HepG2 (cell line): Measurements from ENCODE around the gene DNAJA1. TPM values are rescaled to one million over a fixed set of nuclear protein-coding genes. Genes with fewer than 3 reads are reported as not detected.

Experiments used
- ATAC-seq: fragments of 200-7000 bp; cut with Tn5 transposase; 3 replicates; pipeline ENCODE4 v1.9.1; 2020; ENCODE audit warnings: mild to moderate bottlenecking, moderate library complexity
- BruUV-seq: library from RNA; stranded (reverse); fragments of 400-500 nt; replicated peaks from 2 replicates; lab custom pipeline; 2021; lab: Mats Ljungman, UMichigan
- CTCF ChIA-PET: fragments of 300-600 bp; formaldehyde crosslinking; extraction: SDS; loops from one replicate; lab custom pipeline; 2021; ENCODE audit warnings: low total read pairs, inconsistent platforms, low intra/inter-chr PET ratio; lab: Yijun Ruan, JAX
- POLR2A ChIA-PET: fragments of 350-600 bp; sonication (Branson Sonifier 250); formaldehyde crosslinking; loops from one replicate; lab custom pipeline; 2020; ENCODE audit warnings: antibody characterized with exemption, inconsistent platforms; lab: Yijun Ruan, JAX
- DNase-seq: peaks from one replicate; pipeline ENCODE4 v3.0.0-alpha.2; 2015; ENCODE audit warnings: low spot score
- FAIRE-seq: peaks from 3 replicates; lab custom pipeline; 2011; peaks lifted over from hg19 to GRCh38; lab: Jason Lieb, UNC
- H2AFZ ChIP-seq: one replicate; pipeline ENCODE4 v1.6.1; 2011; ENCODE audit warnings: low read length, inconsistent platforms
- H3K27ac ChIP-seq: fragments of 300-600 bp; 3 replicates; pipeline ENCODE4 v1.8.0; 2011; ENCODE audit warnings: mixed run types, mild to moderate bottlenecking, mixed read lengths, low read length, inconsistent platforms; ENCODE audit not compliant: insufficient read depth; ENCODE audit errors: extremely low read length
- H3K27me3 ChIP-seq, 2 experiments: fragments of 200-600 bp in 1 of 2; 2 replicates in 1 of 2; 3 replicates in 1 of 2; pipeline versions ENCODE4 v1.6.0 to v1.8.0; 2011; ENCODE audit warnings: low read length in 2 of 2, mild to moderate bottlenecking in 2 of 2, moderate library complexity in 2 of 2, inconsistent platforms in 1 of 2; ENCODE audit not compliant: insufficient read depth in 2 of 2, control insufficient read depth in 1 of 2
- H3K36me3 ChIP-seq, 2 experiments: fragments of 200-600 bp in 1 of 2; replicated peaks in 1 of 2; 2 replicates in 1 of 2; 3 replicates in 1 of 2; pipeline versions ENCODE4 v1.5.1 to v1.8.0; 2011; ENCODE audit warnings: low read length in 2 of 2, inconsistent platforms in 1 of 2; ENCODE audit not compliant: insufficient read depth in 2 of 2, control insufficient read depth in 1 of 2
- H3K4me1 ChIP-seq: 2 replicates; pipeline ENCODE4 v1.5.1; 2012; ENCODE audit warnings: low read length, inconsistent platforms; ENCODE audit not compliant: insufficient read depth
- H3K4me2 ChIP-seq: 2 replicates; pipeline ENCODE4 v1.6.0; 2011; ENCODE audit warnings: low read depth, low read length, inconsistent platforms
- H3K4me3 ChIP-seq, 3 experiments: fragments of 200-600 bp in 1 of 3; sonication (generic), shearing (Covaris generic) in 1 of 3; replicated peaks in 1 of 3; 2 replicates each; pipeline ENCODE4 v1.5.1; 2011 to 2016; ENCODE audit warnings: low read length in 3 of 3, inconsistent platforms in 2 of 3, low read depth in 2 of 3, mild to moderate bottlenecking in 2 of 3, control low read depth in 1 of 3, mixed read lengths in 1 of 3; ENCODE audit not compliant: insufficient read depth in 1 of 3
- H3K79me2 ChIP-seq: one replicate; pipeline ENCODE4 v1.6.1; 2011; ENCODE audit warnings: low read length, inconsistent platforms; ENCODE audit not compliant: insufficient read depth
- H3K9ac ChIP-seq: 2 replicates; pipeline ENCODE4 v1.6.0; 2011; ENCODE audit warnings: mild to moderate bottlenecking, low read depth, low read length, inconsistent platforms; ENCODE audit not compliant: insufficient read depth
- H3K9me3 ChIP-seq: 2 replicates; pipeline ENCODE4 v1.5.1; 2012; ENCODE audit warnings: mild to moderate bottlenecking, low read length
- H4K20me1 ChIP-seq: 2 replicates; pipeline ENCODE4 v1.6.0; 2011; ENCODE audit warnings: inconsistent platforms, mild to moderate bottlenecking, low read length, moderate library complexity; ENCODE audit not compliant: insufficient read depth
- ARNT ChIP-seq: fragments of 450-650 bp; IDR thresholded peaks from 2 replicates; pipeline ENCODE4 v1.6.1; 2017
- DMAP1 ChIP-seq: IDR thresholded peaks from 2 replicates; pipeline ENCODE4 v1.6.1; 2016
- ELF1 ChIP-seq: sonication (generic); formaldehyde crosslinking; IDR thresholded peaks from 2 replicates; pipeline ENCODE4 v1.4.0; 2020; ENCODE audit warnings: missing genetic modification reagents
- ELF3 ChIP-seq: IDR thresholded peaks from 2 replicates; pipeline ENCODE4 v1.6.1; 2016; ENCODE audit warnings: missing genetic modification reagents, missing compliant biosample characterization
- FOXC1 ChIP-seq: sonication (generic); formaldehyde crosslinking; IDR thresholded peaks from 2 replicates; pipeline ENCODE4 v1.8.0; 2022; ENCODE audit warnings: mild to moderate bottlenecking, missing genetic modification reagents, borderline replicate concordance
- HIVEP1 ChIP-seq: sonication (generic); formaldehyde crosslinking; IDR thresholded peaks from 2 replicates; pipeline ENCODE4 v1.4.0; 2020; ENCODE audit warnings: mild to moderate bottlenecking, missing genetic modification reagents
- HNRNPK ChIP-seq: fragments of 200-400 bp; formaldehyde crosslinking; IDR thresholded peaks from 2 replicates; pipeline ENCODE4 v1.6.1; 2018; ENCODE audit warnings: low read length, low read depth, moderate library complexity, mild to moderate bottlenecking; ENCODE audit not compliant: poor library complexity, severe bottlenecking
- HOXA7 ChIP-seq: sonication (generic); formaldehyde crosslinking; IDR thresholded peaks from 2 replicates; pipeline ENCODE4 v1.8.1; 2022; ENCODE audit warnings: mild to moderate bottlenecking, missing genetic modification reagents, moderate library complexity
- IRF2 ChIP-seq: IDR thresholded peaks from 2 replicates; pipeline ENCODE4 v1.6.1; 2018; ENCODE audit warnings: missing genetic modification reagents, missing compliant biosample characterization
- JUN ChIP-seq: sonication (generic); formaldehyde crosslinking; IDR thresholded peaks from 2 replicates; pipeline ENCODE4 v1.4.0; 2020; ENCODE audit warnings: mild to moderate bottlenecking, missing genetic modification reagents
- LCORL ChIP-seq, 2 experiments: fragments of 450-650 bp in 1 of 2; sonication (generic) in 1 of 2; formaldehyde crosslinking in 1 of 2; IDR thresholded peaks; 2 replicates each; pipeline versions ENCODE4 v1.5.0 to v1.6.1; 2017 to 2020; ENCODE audit warnings: antibody characterized with exemption in 1 of 2, missing genetic modification reagents in 1 of 2
- ZNF510 ChIP-seq: sonication (generic); formaldehyde crosslinking; IDR thresholded peaks from 2 replicates; pipeline ENCODE4 v1.4.0; 2020; ENCODE audit warnings: low read depth, mild to moderate bottlenecking, missing genetic modification reagents
- ZNF7 ChIP-seq: IDR thresholded peaks from 2 replicates; pipeline ENCODE4 v1.6.1; 2016; ENCODE audit warnings: missing biosample characterization, missing genetic modification reagents
- whole genome bisulfite sequencing: methylation state at CpG from one replicate; pipeline ENCODE4 v1.1.6; 2017; ENCODE audit warnings: low lambda C conversion rate; 5-methylcytosine and 5-hydroxymethylcytosine counted together
- in situ Hi-C: cut with HindIII; loops from 2 replicates; pipeline ENCODE4 v1.10.0; 2017; ENCODE audit warnings: low pct_unique_long_range_greater_than_20kb; ENCODE audit not compliant: extremely low pct_ligation_motif_present
- intact Hi-C: fragments of 100-400 bp; cut with micrococcal nuclease; formaldehyde crosslinking; loops from one replicate; pipeline ENCODE4 v1.10.0; 2022; ENCODE audit not compliant: unreplicated experiment
- polyA plus RNA-seq, 8 experiments: library from polyadenylated mRNA; depleted of rRNA in 3 of 8; stranded (reverse) in 7 of 8; unstranded in 1 of 8; fragments of >200 nt; fragmentation: Illumina TruSeq in 4 of 8; extraction: Trizol in 4 of 8; gene quantifications; 2 replicates each; pipeline versions ENCODE4 v1.2.1 to v1.2.3, GENCODE V29; 2011 to 2016; ENCODE audit warnings: low read depth in 4 of 8, missing spikeins in 1 of 8, mixed read lengths in 1 of 8; ENCODE audit not compliant: insufficient read depth in 1 of 8
- total RNA-seq, 5 experiments: library from RNA; depleted of rRNA; stranded (reverse); fragments of >200 nt; fragmentation: Illumina TruSeq; extraction: Trizol; gene quantifications; 2 replicates each; pipeline ENCODE4 v1.2.3, GENCODE V29; 2016; ENCODE audit warnings: low read depth in 1 of 5

Gene DNAJA1
- total and polyA plus RNA-seq, 2 of the 13 experiments (the other 11 are each of a cell fraction or from before 2014, with no cell fraction given), result 95.9 to 306 TPM

- H3K36me3 ChIP-seq, result peaks cover 18 to 71% of the 10 kb centered on the region in 2 experiments
- peaks cover under 1% of the 10 kb centered on the region for H3K79me2 ChIP-seq
- no peak overlapping the region for H3K4me2 ChIP-seq
- no peak overlapping the region for H3K27ac ChIP-seq
- H4K20me1 ChIP-seq, result no peaks in the 10 kb centered on the region
- H3K4me1 ChIP-seq, result no peaks in the 10 kb centered on the region
- no peak overlapping the region for H2AFZ ChIP-seq
- WGBS, result 94% methylated on average over 5 of the region's 5 CpGs
- no peak for DNase-seq
- in situ Hi-C loops (no loop called here), intact Hi-C loops (no loop called here)
- no peak for ATAC-seq
- TF ChIP-seq HNRNPK, result no peak
- no peak for TF ChIP-seq IRF2
- TF ChIP-seq FOXC1 (CRISPR knock-in tag), result no peak
- no peak for TF ChIP-seq ARNT
- TF ChIP-seq DMAP1 (CRISPR knock-in tag), result no peak
- no peak for TF ChIP-seq LCORL (IDR thresholded peaks at IDR 0.05)
- no peak for TF ChIP-seq LCORL (CRISPR knock-in tag; IDR thresholded peaks at IDR 0.05)
- TF ChIP-seq ELF1 (CRISPR knock-in tag), result no peak
- no peak for TF ChIP-seq ELF3 (CRISPR knock-in tag)
- TF ChIP-seq HOXA7, result no peak
- no peak for TF ChIP-seq HIVEP1 (CRISPR knock-in tag)
- TF ChIP-seq ZNF7, result no peak
- no peak for TF ChIP-seq JUN
- no peak for TF ChIP-seq ZNF510 (CRISPR knock-in tag)
- H3K9me3 ChIP-seq, result no peaks in the 10 kb centered on the region
- H3K9ac ChIP-seq, result no peak overlapping the region
- no TSS peak for BruUV-seq
- POLR2A ChIA-PET, result no interaction called here
- CTCF ChIA-PET, result no interaction called here
- H3K4me3 ChIP-seq, result no peak overlapping the region
- FAIRE-seq, result no peak
- H3K27me3 ChIP-seq, result no peaks in the 10 kb centered on the region
Measured at GRCh38 chr9:33065157-33066076, 40.3 kb downstream of the DNAJA1 start.
